Endothelial cell of umbilical vein (primary cell): ENCODE results near the gene UBE2D3. TPM values are rescaled to one million over a fixed set of nuclear protein-coding genes. Genes with fewer than 3 reads are reported as not detected.

Source experiments
- BruUV-seq: library from RNA; stranded (reverse); fragments of 400-500 nt; replicated peaks from 2 replicates; lab custom pipeline; 2021; lab: Mats Ljungman, UMichigan
- CTCF ChIA-PET: fragments of 300-600, 350-600 bp; sonication (Branson Sonifier 250); formaldehyde crosslinking; loops from one replicate; lab custom pipeline; 2021; ENCODE audit warnings: antibody characterized with exemption, inconsistent platforms; lab: Charles Lee
- POLR2A ChIA-PET: fragments of 300-600, 350-600 bp; sonication (Branson Sonifier 250); formaldehyde crosslinking; loops from one replicate; lab custom pipeline; 2021; ENCODE audit warnings: antibody characterized with exemption, inconsistent platforms; lab: Charles Lee
- DNase-seq: peaks from one replicate; pipeline ENCODE4 v3.0.0-alpha.2; 2011; ENCODE audit warnings: low read depth, low spot score
- FAIRE-seq: peaks from 2 replicates; lab custom pipeline; 2011; peaks lifted over from hg19 to GRCh38; lab: Jason Lieb, UNC
- H2AFZ ChIP-seq: 2 replicates; pipeline ENCODE4 v1.6.0; 2012; ENCODE audit warnings: low read depth, low read length, control low read depth, inconsistent platforms
- H3K27ac ChIP-seq: 2 replicates; pipeline ENCODE4 v1.5.1; 2011; ENCODE audit warnings: low read depth, mild to moderate bottlenecking, control low read depth, low read length, moderate library complexity; ENCODE audit not compliant: insufficient read depth
- H3K27me3 ChIP-seq, 2 experiments: 2 replicates each; pipeline versions ENCODE4 v1.6.0 to v1.6.1; 2011; ENCODE audit warnings: low read length in 2 of 2, mixed read lengths in 1 of 2; ENCODE audit not compliant: control insufficient read depth in 2 of 2, insufficient read depth in 2 of 2
- H3K36me3 ChIP-seq, 2 experiments: 2 replicates in 1 of 2; 3 replicates in 1 of 2; pipeline ENCODE4 v1.5.1; 2011; ENCODE audit warnings: low read length in 2 of 2, mild to moderate bottlenecking in 1 of 2, moderate library complexity in 1 of 2; ENCODE audit not compliant: control insufficient read depth in 2 of 2, insufficient read depth in 2 of 2; ENCODE audit errors: extremely low read depth in 1 of 2
- H3K4me1 ChIP-seq: 3 replicates; pipeline ENCODE4 v1.5.1; 2011; ENCODE audit warnings: mild to moderate bottlenecking, low read length; ENCODE audit not compliant: control insufficient read depth, insufficient read depth; ENCODE audit errors: extremely low read depth
- H3K4me2 ChIP-seq: 2 replicates; pipeline ENCODE4 v1.6.1; 2011; ENCODE audit warnings: low read length, control low read depth, mixed read lengths; ENCODE audit not compliant: insufficient read depth
- H3K4me3 ChIP-seq, 3 experiments: fragments of 200-600 bp in 1 of 3; sonication (generic), shearing (Covaris generic) in 1 of 3; replicated peaks in 1 of 3; 2 replicates each; pipeline ENCODE4 v1.5.1; 2011 to 2016; ENCODE audit warnings: control low read depth in 3 of 3, low read length in 3 of 3, mild to moderate bottlenecking in 2 of 3, inconsistent platforms in 1 of 3, low read depth in 1 of 3, moderate library complexity in 1 of 3; ENCODE audit not compliant: insufficient read depth in 1 of 3
- H3K79me2 ChIP-seq: 2 replicates; pipeline ENCODE4 v1.6.0; 2012; ENCODE audit warnings: low read length, inconsistent platforms; ENCODE audit not compliant: control insufficient read depth, insufficient read depth
- H3K9ac ChIP-seq: replicated peaks from 2 replicates; pipeline ENCODE3; 2011; ENCODE audit warnings: low read length, control low read depth; ENCODE audit not compliant: insufficient read depth; ENCODE audit errors: extremely low read depth
- H3K9me1 ChIP-seq: replicated peaks from 3 replicates; pipeline ENCODE4 v1.6.0; 2011; ENCODE audit warnings: mild to moderate bottlenecking, low read length; ENCODE audit not compliant: control insufficient read depth, insufficient read depth; ENCODE audit errors: extremely low read depth
- H3K9me3 ChIP-seq: replicated peaks from 2 replicates; pipeline ENCODE4 v1.5.1; 2012; ENCODE audit warnings: low read length, inconsistent platforms; ENCODE audit not compliant: control insufficient read depth, insufficient read depth
- H4K20me1 ChIP-seq: replicated peaks from 2 replicates; pipeline ENCODE3; 2011; ENCODE audit warnings: mild to moderate bottlenecking, low read length; ENCODE audit not compliant: control insufficient read depth, insufficient read depth; ENCODE audit errors: extremely low read depth
- EZH2 ChIP-seq: IDR thresholded peaks from 2 replicates; pipeline ENCODE4 v1.6.1; 2012; ENCODE audit warnings: borderline replicate concordance, low read depth, mild to moderate bottlenecking, moderate library complexity, low read length, inconsistent platforms; ENCODE audit not compliant: severe bottlenecking
- FOS ChIP-seq: IDR thresholded peaks from 2 replicates; pipeline ENCODE4 v1.6.1; 2011; ENCODE audit warnings: mild to moderate bottlenecking, low read length, moderate library complexity, borderline replicate concordance; ENCODE audit not compliant: insufficient read depth
- GATA2 ChIP-seq: IDR thresholded peaks from 2 replicates; pipeline ENCODE4 v1.7.0; 2011; ENCODE audit warnings: low read depth, mild to moderate bottlenecking, moderate library complexity, mixed read lengths, low read length; ENCODE audit not compliant: insufficient read length, insufficient read depth
- JUN ChIP-seq: IDR thresholded peaks from 2 replicates; pipeline ENCODE4 v1.6.1; 2011; ENCODE audit warnings: borderline replicate concordance, low read depth; ENCODE audit not compliant: insufficient read length, insufficient read depth
- MAX ChIP-seq: IDR thresholded peaks from 2 replicates; pipeline ENCODE4 v1.6.1; 2011; ENCODE audit not compliant: insufficient read depth, insufficient read length
- MYC ChIP-seq: IDR thresholded peaks from one replicate; pipeline ENCODE4 v1.6.1; 2011; ENCODE audit warnings: mild to moderate bottlenecking, low read depth, low read length
- POLR2A ChIP-seq: IDR thresholded peaks from 2 replicates; pipeline ENCODE4 v1.6.1; 2012; ENCODE audit warnings: low read depth, mild to moderate bottlenecking, control low read depth, low read length
- POLR2AphosphoS5 ChIP-seq: IDR thresholded peaks from 2 replicates; pipeline ENCODE4 v1.6.1; 2012; ENCODE audit warnings: low read depth, mild to moderate bottlenecking, control low read depth, low read length, moderate library complexity; ENCODE audit not compliant: insufficient read depth
- dilution Hi-C: fragments of 300-500 bp; cut with MboI; formaldehyde crosslinking; loops from one replicate; pipeline ENCODE4 v1.15.0; 2019; ENCODE audit warnings: low sequenced_read_pairs; ENCODE audit not compliant: extremely low pct_ligation_motif_present
- intact Hi-C: fragments of 100-400 bp; cut with micrococcal nuclease; formaldehyde crosslinking; loops from one replicate; pipeline ENCODE4 v1.10.0; 2022
- polyA plus RNA-seq, 4 experiments: library from polyadenylated mRNA; depleted of rRNA in 3 of 4; stranded (reverse) in 3 of 4; unstranded in 1 of 4; fragments of >200 nt; gene quantifications; 2 replicates each; pipeline versions ENCODE4 v1.2.1 to v1.2.3, GENCODE V29; 2011 to 2012; ENCODE audit warnings: missing spikeins in 1 of 4
- total RNA-seq: library from RNA; stranded (reverse); gene quantifications from 2 replicates; pipeline ENCODE4 v1.2.3, GENCODE V29; 2021
- TF ChIP-seq, protein P1 (sequence below), 2 donors: IDR thresholded peaks; 1 replicate in 1 of 2; 2 replicates in 1 of 2; pipeline ENCODE4 v1.5.1; 2011; ENCODE audit warnings: low read length in 2 of 2, mild to moderate bottlenecking in 2 of 2, moderate library complexity in 2 of 2, control low read depth in 1 of 2, inconsistent platforms in 1 of 2, low read depth in 1 of 2; ENCODE audit not compliant: insufficient read depth in 1 of 2; ENCODE audit errors: extremely low read depth in 1 of 2

Gene UBE2D3
- total and polyA plus RNA-seq, 2 donors (not counting 3 experiments of a cell fraction or from before 2014, with no cell fraction given), result 279 to 399 TPM

DNA sequence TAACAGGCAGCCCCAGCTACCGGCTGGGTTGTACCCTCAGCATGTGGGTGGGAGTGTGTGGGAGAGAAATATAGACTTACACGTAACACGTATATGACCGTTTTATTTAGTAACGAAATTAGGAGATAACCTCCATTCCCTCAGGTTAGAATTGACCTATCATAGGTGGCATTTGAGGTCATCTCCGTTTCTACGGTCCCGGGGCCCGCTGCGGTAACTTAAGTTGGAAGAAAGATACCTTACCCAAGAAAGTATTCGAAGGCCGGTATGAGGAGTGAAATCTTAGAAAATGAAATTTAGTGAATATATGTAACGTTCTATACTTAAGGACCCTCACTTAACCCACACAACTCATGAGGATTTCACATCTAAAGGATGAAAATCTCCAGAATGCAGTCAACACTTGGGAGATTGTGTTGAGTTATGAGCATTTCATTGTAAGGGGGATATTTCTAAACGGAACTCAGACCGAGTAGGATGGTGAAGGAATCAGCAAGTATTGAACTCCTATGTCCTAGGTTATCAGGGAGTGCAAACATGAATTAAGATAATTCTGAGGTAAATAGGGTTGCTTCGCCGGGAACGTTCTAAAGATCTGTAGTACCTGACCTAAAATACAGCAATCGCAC lies 42.3 kb upstream of the UBE2D3 start:
- Histone ChIP-seq H3K36me3 (no peaks in the 10 kb centered on the region), H3K9me1 (no peaks in the 10 kb centered on the region), H3K4me2 (peak overlapping the region; percentile 89), H3K27ac (peak overlapping the region; percentile 76), H3K9ac (peak overlapping the region; percentile 84), H2AFZ (peak overlapping the region; percentile 73), H4K20me1 (no peaks in the 10 kb centered on the region), H3K4me3 (peak overlapping the region; percentile 43 to 88 (median 78)), H3K9me3 (no peaks in the 10 kb centered on the region), H3K79me2 (peaks cover 26% of the 10 kb centered on the region), H3K27me3 (no peaks in the 10 kb centered on the region), H3K4me1 (peaks cover 25% of the 10 kb centered on the region)
- peak; percentile 33 for FAIRE-seq
- intact Hi-C loops (loop anchor here (1.0 to 5.0 kb wide), 9 partner anchors 41 to 732 kb away; partner anchors contain the start of genes BDH2, MANBA, NFKB1 and SLC9B1), dilution Hi-C loops (no loop called here)
- TF ChIP-seq POLR2AphosphoS5, result no peak
- TF ChIP-seq JUN, result no peak
- TF ChIP-seq, protein P1, sequence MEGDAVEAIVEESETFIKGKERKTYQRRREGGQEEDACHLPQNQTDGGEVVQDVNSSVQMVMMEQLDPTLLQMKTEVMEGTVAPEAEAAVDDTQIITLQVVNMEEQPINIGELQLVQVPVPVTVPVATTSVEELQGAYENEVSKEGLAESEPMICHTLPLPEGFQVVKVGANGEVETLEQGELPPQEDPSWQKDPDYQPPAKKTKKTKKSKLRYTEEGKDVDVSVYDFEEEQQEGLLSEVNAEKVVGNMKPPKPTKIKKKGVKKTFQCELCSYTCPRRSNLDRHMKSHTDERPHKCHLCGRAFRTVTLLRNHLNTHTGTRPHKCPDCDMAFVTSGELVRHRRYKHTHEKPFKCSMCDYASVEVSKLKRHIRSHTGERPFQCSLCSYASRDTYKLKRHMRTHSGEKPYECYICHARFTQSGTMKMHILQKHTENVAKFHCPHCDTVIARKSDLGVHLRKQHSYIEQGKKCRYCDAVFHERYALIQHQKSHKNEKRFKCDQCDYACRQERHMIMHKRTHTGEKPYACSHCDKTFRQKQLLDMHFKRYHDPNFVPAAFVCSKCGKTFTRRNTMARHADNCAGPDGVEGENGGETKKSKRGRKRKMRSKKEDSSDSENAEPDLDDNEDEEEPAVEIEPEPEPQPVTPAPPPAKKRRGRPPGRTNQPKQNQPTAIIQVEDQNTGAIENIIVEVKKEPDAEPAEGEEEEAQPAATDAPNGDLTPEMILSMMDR (IDR thresholded peaks at IDR 0.05; ENCODE audit: extremely low read depth in 1 of 2, insufficient read depth in 1 of 2, low read depth in 1 of 2, low read length in 2 of 2), result no peak
- no peak for TF ChIP-seq POLR2A
- no peak for TF ChIP-seq FOS
- TF ChIP-seq MAX, result no peak
- no peak for TF ChIP-seq MYC
- TF ChIP-seq GATA2, result no peak
- no peak for TF ChIP-seq EZH2
- BruUV-seq, result TSS peak; percentile 55
- DNase-seq, result no peak
- CTCF ChIA-PET, result interaction anchor here (0.9 to 1.8 kb wide), 4 partner anchors 8 to 250 kb away, joined by 3 to 13 read pairs (median 6); no protein-coding TSS in a partner anchor
- POLR2A ChIA-PET, result interaction anchor here (1.2 to 2.5 kb wide), 2 partner anchors 42 to 249 kb away, joined by 3 to 35 read pairs; partner anchors contain the start of gene UBE2D3
